SK-N-SH treated with all-trans-retinoic acid at 6 μM for 48 hours (cell line): Measurements from ENCODE around the gene OSBPL3.
A peak's percentile ranks its signal among the peaks of the same experiment; 100 is the strongest.

ENCODE experiments used
- CREB5 ChIP-seq: fragments of 250-450 bp; sonication (Bioruptor Pico); IDR thresholded peaks from 2 replicates; pipeline ENCODE4 v1.5.1; 2020; ENCODE audit warnings: low read depth, mild to moderate bottlenecking, moderate library complexity
- CSRNP3 ChIP-seq: fragments of 250-450 bp; sonication (Bioruptor Pico); IDR thresholded peaks from 2 replicates; pipeline ENCODE4 v1.5.1; 2021; ENCODE audit warnings: mild to moderate bottlenecking, moderate library complexity
- ISL1 ChIP-seq: fragments of 250-450 bp; sonication (Bioruptor Pico); IDR thresholded peaks from 2 replicates; pipeline ENCODE4 v2.1.2; 2022; ENCODE audit warnings: mild to moderate bottlenecking, moderate library complexity
- OSR1 ChIP-seq: fragments of 250-450 bp; sonication (Bioruptor Pico); IDR thresholded peaks from 2 replicates; pipeline ENCODE4 v1.8.0; 2022; ENCODE audit warnings: moderate library complexity, mild to moderate bottlenecking, inconsistent platforms
- PATZ1 ChIP-seq: fragments of 250-450 bp; sonication (Bioruptor Pico); IDR thresholded peaks from 2 replicates; pipeline ENCODE4 v1.8.0; 2020; ENCODE audit warnings: mild to moderate bottlenecking, moderate library complexity, borderline replicate concordance
- POU6F1 ChIP-seq: fragments of 250-450 bp; sonication (Bioruptor Pico); IDR thresholded peaks from 2 replicates; pipeline ENCODE4 v1.8.0; 2021; ENCODE audit warnings: low read depth, mild to moderate bottlenecking, moderate library complexity, borderline replicate concordance
- RARB ChIP-seq: fragments of 250-450 bp; sonication (Bioruptor Pico); IDR thresholded peaks from 2 replicates; pipeline ENCODE4 v1.8.0; 2021; ENCODE audit warnings: mild to moderate bottlenecking, moderate library complexity
- TCF4 ChIP-seq: fragments of 250-450 bp; sonication (Bioruptor Pico); IDR thresholded peaks from 2 replicates; pipeline ENCODE4 v1.8.0; 2021; ENCODE audit warnings: mild to moderate bottlenecking, moderate library complexity, borderline replicate concordance
- TSHZ2 ChIP-seq: fragments of 250-450 bp; sonication (Bioruptor Pico); IDR thresholded peaks from 2 replicates; pipeline ENCODE4 v1.5.0; 2020; ENCODE audit warnings: mild to moderate bottlenecking, moderate library complexity
- ZFP3 ChIP-seq: fragments of 250-450 bp; sonication (Bioruptor Pico); IDR thresholded peaks from 2 replicates; pipeline ENCODE4 v1.5.0; 2020; ENCODE audit warnings: mild to moderate bottlenecking, moderate library complexity

GRCh38 chr7:24971333-24972165 lies 8.4 kb downstream of the OSBPL3 start:
- peak; percentile 34; the same call in 1 of the 2 replicates for TF ChIP-seq ZFP3 (CRISPR knock-in tag)
- TF ChIP-seq TSHZ2 = no peak; the same call in 1 of the 2 replicates
- no peak for TF ChIP-seq PATZ1 (CRISPR knock-in tag)
- TF ChIP-seq CSRNP3 (CRISPR knock-in tag) = no peak
- no peak for TF ChIP-seq OSR1
- TF ChIP-seq ISL1 (CRISPR knock-in tag) = no peak
- TF ChIP-seq POU6F1 (CRISPR knock-in tag) = no peak
- TF ChIP-seq CREB5 = no peak
- TF ChIP-seq RARB (CRISPR knock-in tag) = no peak
- no peak for TF ChIP-seq TCF4 (CRISPR knock-in tag)
